CD4-positive, alpha-beta T cell (primary cell): ENCODE measurements around the gene YY1AP1. TPM values are rescaled to one million over a fixed set of nuclear protein-coding genes. Genes with fewer than 3 reads are reported as not detected.
"Not testable (repeated sequence)": the region's sequence is repeated elsewhere in the genome, so short reads cannot be mapped to it uniquely, and the experiment has no call there.

ENCODE experiments used
- ATAC-seq: fragments of 200-7000 bp; cut with Tn5 transposase; one replicate; pipeline ENCODE4 v1.10.0; 2022; ENCODE audit warnings: mild to moderate bottlenecking; ENCODE audit not compliant: poor library complexity
- CTCF ChIA-PET: fragments of 350-600 bp; sonication (Branson Sonifier 250); formaldehyde crosslinking; loops from one replicate; lab custom pipeline; 2021; ENCODE audit warnings: antibody characterized with exemption, inconsistent platforms; lab: Charles Lee
- POLR2A ChIA-PET: fragments of 350-600 bp; sonication (Branson Sonifier 250); formaldehyde crosslinking; loops from one replicate; lab custom pipeline; 2021; ENCODE audit warnings: antibody characterized with exemption, inconsistent platforms; lab: Charles Lee
- DNase-seq, 14 experiments: peaks; one replicate each; pipeline ENCODE4 v3.0.0-alpha.2; 2013 to 2020; ENCODE audit warnings: mixed read lengths in 2 of 14
- H3K27ac ChIP-seq, 2 donors: one replicate each; pipeline versions ENCODE4 v1.5.1 to v1.7.0; 2013; ENCODE audit warnings: low read length in 2 of 2, low read depth in 1 of 2, mild to moderate bottlenecking in 1 of 2
- H3K27me3 ChIP-seq, 2 experiments: 1 replicate in 1 of 2; 2 replicates in 1 of 2; pipeline versions ENCODE4 v1.6.1 to v1.7.0; 2013; ENCODE audit warnings: low read length in 2 of 2, control low read depth in 1 of 2, mild to moderate bottlenecking in 1 of 2, moderate library complexity in 1 of 2; ENCODE audit not compliant: insufficient read depth in 2 of 2, control insufficient read depth in 1 of 2
- H3K36me3 ChIP-seq: one replicate; pipeline ENCODE4 v1.6.1; 2013; ENCODE audit warnings: low read length, control low read depth; ENCODE audit not compliant: insufficient read depth
- H3K4me1 ChIP-seq: one replicate; pipeline ENCODE4 v1.6.1; 2013; ENCODE audit warnings: low read length, control low read depth; ENCODE audit not compliant: insufficient read depth
- H3K4me3 ChIP-seq: one replicate; pipeline ENCODE4 v1.5.1; 2013; ENCODE audit warnings: mild to moderate bottlenecking, low read length, moderate library complexity
- H3K9me3 ChIP-seq, 2 experiments: 1 replicate in 1 of 2; 2 replicates in 1 of 2; pipeline versions ENCODE4 v1.6.1 to v1.7.0; 2013; ENCODE audit warnings: low read length in 2 of 2, mild to moderate bottlenecking in 2 of 2, control low read depth in 1 of 2, moderate library complexity in 1 of 2; ENCODE audit not compliant: control insufficient read depth in 1 of 2, insufficient read depth in 1 of 2
- H3K27ac Mint-ChIP-seq: one replicate; pipeline ENCODE4 v1.8.0; 2020; ENCODE audit warnings: mixed read lengths
- H3K27me3 Mint-ChIP-seq: one replicate; pipeline ENCODE4 v1.8.0; 2021; ENCODE audit warnings: mixed read lengths
- H3K36me3 Mint-ChIP-seq: one replicate; pipeline ENCODE4 v1.8.0; 2021; ENCODE audit warnings: low read depth, mixed read lengths
- H3K4me1 Mint-ChIP-seq: one replicate; pipeline ENCODE4 v1.8.0; 2021; ENCODE audit warnings: low read depth, mixed read lengths
- H3K4me3 Mint-ChIP-seq: one replicate; pipeline ENCODE4 v1.8.0; 2020; ENCODE audit warnings: mild to moderate bottlenecking, mixed read lengths
- H3K9me3 Mint-ChIP-seq: one replicate; pipeline ENCODE4 v1.8.0; 2020; ENCODE audit warnings: mixed read lengths
- CTCF ChIP-seq: fragments of 200-600 bp; IDR thresholded peaks from one replicate; pipeline ENCODE4 v1.8.0; 2022; ENCODE audit warnings: antibody characterized with exemption, mild to moderate bottlenecking
- intact Hi-C, 2 experiments: fragments of 100-400 bp; cut with DNase I in 1 of 2; cut with micrococcal nuclease in 1 of 2; formaldehyde crosslinking; loops; one replicate each; pipeline versions ENCODE4 v1.15.1 to v1.9.0; 2023 to 2025; cut with DNase I, micrococcal nuclease
- total RNA-seq, 174 experiments: library from RNA in 2 of 174; stranded (reverse) in 2 of 174; gene quantifications; one replicate each; pipeline ENCODE4 v1.2.3 and lab custom pipeline; 2021 to 2026

The YY1AP1 gene
- total RNA-seq, 2 experiments from 2014 or later, result 71.1 to 81.2 TPM

GRCh38 chr1:155673003-155673402 lies 15.6 kb downstream of the YY1AP1 start:
- no peak for TF ChIP-seq CTCF
- no peaks in the 10 kb centered on the region for H3K4me1 ChIP-seq
- ATAC-seq (no peak), DNase-seq (no peak)
- H3K4me3 Mint-ChIP-seq, result no peak overlapping the region
- ChIA-PET POLR2A (no interaction called here), CTCF (no interaction called here)
- H3K27ac Mint-ChIP-seq, result no peak overlapping the region
- H3K9me3 ChIP-seq, result no peaks in the 10 kb centered on the region
- H3K4me1 Mint-ChIP-seq, result no peaks in the 10 kb centered on the region
- no peaks in the 10 kb centered on the region for H3K9me3 Mint-ChIP-seq
- no peak overlapping the region for H3K27ac ChIP-seq
- intact Hi-C loops, result no loop called here
- H3K27me3 Mint-ChIP-seq, result no peaks in the 10 kb centered on the region
- no peaks in the 10 kb centered on the region for H3K27me3 ChIP-seq
- H3K4me3 ChIP-seq, result no peak overlapping the region
- H3K36me3 ChIP-seq, result peaks cover 89% of the 10 kb centered on the region
- H3K36me3 Mint-ChIP-seq, result peaks cover 93% of the 10 kb centered on the region

GRCh38 chr1:155671750-155672149 lies 16.8 kb downstream of the YY1AP1 start:
- Histone ChIP-seq H3K36me3 (peaks cover 89% of the 10 kb centered on the region), H3K4me3 (no peak overlapping the region), H3K27me3 (no peaks in the 10 kb centered on the region), H3K27ac (no peak overlapping the region), H3K9me3 (no peaks in the 10 kb centered on the region), H3K4me1 (no peaks in the 10 kb centered on the region)
- ChIA-PET CTCF (no interaction called here), POLR2A (no interaction called here)
- ATAC-seq, result no peak
- Mint-ChIP-seq H3K27me3 (no peaks in the 10 kb centered on the region), H3K4me1 (no peaks in the 10 kb centered on the region), H3K9me3 (no peaks in the 10 kb centered on the region), H3K4me3 (no peak overlapping the region), H3K36me3 (peaks cover 92% of the 10 kb centered on the region), H3K27ac (no peak overlapping the region)
- DNase-seq, result no peak
- no peak for TF ChIP-seq CTCF
- intact Hi-C loops, result no loop called here

- H3K9me3 ChIP-seq, result no peaks in the 10 kb centered on the region
- DNase-seq, result no peak
- Mint-ChIP-seq H3K9me3 (no peaks in the 10 kb centered on the region), H3K4me3 (no peak overlapping the region), H3K27me3 (no peaks in the 10 kb centered on the region), H3K27ac (no peak overlapping the region), H3K36me3 (peaks cover 86% of the 10 kb centered on the region), H3K4me1 (no peaks in the 10 kb centered on the region)
- ATAC-seq, result no peak
- no peak for TF ChIP-seq CTCF
- POLR2A ChIA-PET, result no interaction called here
- intact Hi-C loops, result no loop called here
- no peaks in the 10 kb centered on the region for H3K27me3 ChIP-seq
- no peak overlapping the region for H3K27ac ChIP-seq
- CTCF ChIA-PET, result no interaction called here
- H3K4me1 ChIP-seq, result no peaks in the 10 kb centered on the region
- no peak overlapping the region for H3K4me3 ChIP-seq
- H3K36me3 ChIP-seq, result peaks cover 86% of the 10 kb centered on the region
These were observed 19.1 kb downstream of the YY1AP1 start for GRCh38 chr1:155669233-155670162.

- intact Hi-C loops, H3K4me3 ChIP-seq, POLR2A ChIA-PET: not testable (repeated sequence)
These were observed 27.3 kb downstream of the YY1AP1 start for GRCh38 chr1:155661239-155661638.

More at GRCh38 chr1:155661239-155661638, 27.3 kb downstream of the YY1AP1 start:
- H3K36me3 Mint-ChIP-seq, result peaks cover 72% of the 10 kb centered on the region
- peaks cover 64% of the 10 kb centered on the region for H3K36me3 ChIP-seq
- H3K9me3 Mint-ChIP-seq, H3K4me1 Mint-ChIP-seq, ATAC-seq, H3K4me3 Mint-ChIP-seq, H3K27me3 ChIP-seq, H3K27ac ChIP-seq, H3K27ac Mint-ChIP-seq, H3K9me3 ChIP-seq, H3K27me3 Mint-ChIP-seq, H3K4me1 ChIP-seq, CTCF ChIA-PET, DNase-seq: not testable (repeated sequence)
